AG09319 (cell line): ENCODE results near the gene DCTN4.

Experiments used
- DNase-seq: peaks from one replicate; pipeline ENCODE4 v3.0.0-alpha.2; 2010; ENCODE audit warnings: low read depth; ENCODE audit errors: extremely low read depth
- TF ChIP-seq, protein P1 (sequence below): IDR thresholded peaks from 2 replicates; pipeline ENCODE4 v1.5.1; 2011; ENCODE audit warnings: low read depth, mild to moderate bottlenecking, inconsistent platforms, low read length, moderate library complexity

DCTN4 gene

DNA sequence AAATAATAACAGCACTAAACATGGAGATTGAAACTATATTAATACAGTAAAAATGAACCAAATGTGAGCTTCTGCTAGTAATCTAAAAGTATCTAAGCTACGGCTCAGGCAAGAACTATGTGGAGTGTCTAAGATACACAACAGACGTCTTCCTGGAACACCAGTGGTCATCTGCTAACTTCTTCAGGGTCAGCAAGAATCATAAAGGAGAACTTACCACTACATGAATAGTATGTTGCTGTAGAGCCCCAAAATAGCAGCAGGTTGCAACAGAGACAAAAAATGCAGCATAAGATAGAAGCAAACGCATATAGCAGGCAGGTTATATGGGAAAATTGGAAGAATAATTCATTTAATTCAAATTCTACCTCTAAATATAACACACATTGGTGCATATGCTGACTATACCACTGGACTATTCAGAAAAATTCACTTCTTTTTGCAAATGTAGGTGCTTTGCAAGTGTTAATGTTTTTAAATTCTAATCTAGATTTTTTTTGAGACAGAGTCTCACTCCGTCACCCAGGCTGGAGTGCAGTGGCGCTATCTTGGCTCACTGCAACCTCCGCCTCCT lies 27.1 kb downstream of the DCTN4 start:
- TF ChIP-seq, protein P1, sequence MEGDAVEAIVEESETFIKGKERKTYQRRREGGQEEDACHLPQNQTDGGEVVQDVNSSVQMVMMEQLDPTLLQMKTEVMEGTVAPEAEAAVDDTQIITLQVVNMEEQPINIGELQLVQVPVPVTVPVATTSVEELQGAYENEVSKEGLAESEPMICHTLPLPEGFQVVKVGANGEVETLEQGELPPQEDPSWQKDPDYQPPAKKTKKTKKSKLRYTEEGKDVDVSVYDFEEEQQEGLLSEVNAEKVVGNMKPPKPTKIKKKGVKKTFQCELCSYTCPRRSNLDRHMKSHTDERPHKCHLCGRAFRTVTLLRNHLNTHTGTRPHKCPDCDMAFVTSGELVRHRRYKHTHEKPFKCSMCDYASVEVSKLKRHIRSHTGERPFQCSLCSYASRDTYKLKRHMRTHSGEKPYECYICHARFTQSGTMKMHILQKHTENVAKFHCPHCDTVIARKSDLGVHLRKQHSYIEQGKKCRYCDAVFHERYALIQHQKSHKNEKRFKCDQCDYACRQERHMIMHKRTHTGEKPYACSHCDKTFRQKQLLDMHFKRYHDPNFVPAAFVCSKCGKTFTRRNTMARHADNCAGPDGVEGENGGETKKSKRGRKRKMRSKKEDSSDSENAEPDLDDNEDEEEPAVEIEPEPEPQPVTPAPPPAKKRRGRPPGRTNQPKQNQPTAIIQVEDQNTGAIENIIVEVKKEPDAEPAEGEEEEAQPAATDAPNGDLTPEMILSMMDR, result no peak
- DNase-seq, result no peak

DNA sequence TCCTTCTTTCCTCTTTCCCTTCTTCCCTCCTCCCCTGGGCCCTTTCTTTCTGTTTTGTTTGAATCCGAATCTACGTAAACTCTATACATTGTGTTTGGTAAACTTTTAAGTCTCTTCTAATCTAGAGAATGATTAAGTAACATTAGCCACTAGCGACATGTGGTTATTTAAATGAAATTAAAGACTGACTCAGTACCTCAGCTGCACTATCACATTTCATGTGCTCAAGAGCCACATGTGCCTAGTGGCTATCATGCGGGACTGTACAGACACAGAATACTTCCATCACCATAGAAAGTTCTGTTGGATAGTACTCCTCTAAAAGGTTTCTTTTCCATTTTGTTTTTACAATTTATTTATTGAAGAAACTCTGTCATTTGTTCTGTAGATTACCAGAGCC lies 29.0 kb downstream of the DCTN4 start:
- TF ChIP-seq, protein P1, result no peak
- no peak for DNase-seq

DNA sequence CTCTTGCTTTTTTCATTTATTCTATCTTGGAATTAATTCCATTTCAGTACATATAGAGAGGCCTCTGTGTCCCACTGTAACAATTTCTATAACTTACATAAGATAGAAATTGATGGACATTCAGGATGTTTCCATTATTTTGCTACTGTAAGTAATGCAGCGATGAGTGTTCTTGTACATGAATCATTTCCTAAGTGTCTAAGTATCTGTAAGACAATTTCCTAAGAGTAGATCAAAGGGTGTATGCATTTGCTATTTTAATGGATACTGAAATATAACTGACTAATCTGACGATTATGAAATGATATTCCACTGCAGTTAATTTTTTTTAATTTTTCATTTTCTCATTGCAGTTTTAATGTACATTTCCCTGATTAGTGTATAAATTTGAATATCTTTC lies 35.0 kb downstream of the DCTN4 start:
- TF ChIP-seq, protein P1, result no peak
- no peak for DNase-seq

DNA sequence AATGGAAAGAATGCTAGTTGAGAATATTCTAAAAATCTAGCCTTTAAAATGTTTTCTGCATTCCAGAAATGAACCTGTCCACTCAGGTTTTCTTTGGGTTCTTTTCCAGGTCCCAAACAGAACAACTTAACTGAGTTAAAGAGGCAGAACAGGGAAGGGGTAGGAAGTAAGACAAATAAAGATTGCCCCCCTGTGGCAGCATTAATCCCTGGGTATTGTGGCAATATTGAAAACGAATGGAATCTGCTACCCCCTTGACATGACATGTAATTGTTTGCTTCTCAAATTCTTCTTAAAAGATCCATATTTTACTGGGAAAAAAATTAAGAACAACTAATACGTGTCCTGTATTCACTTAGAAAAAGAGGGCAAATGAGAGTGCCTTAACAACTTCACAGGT lies 48.7 kb downstream of the DCTN4 start:
- TF ChIP-seq, protein P1, result peak; percentile 27
- DNase-seq, result no peak

DNA sequence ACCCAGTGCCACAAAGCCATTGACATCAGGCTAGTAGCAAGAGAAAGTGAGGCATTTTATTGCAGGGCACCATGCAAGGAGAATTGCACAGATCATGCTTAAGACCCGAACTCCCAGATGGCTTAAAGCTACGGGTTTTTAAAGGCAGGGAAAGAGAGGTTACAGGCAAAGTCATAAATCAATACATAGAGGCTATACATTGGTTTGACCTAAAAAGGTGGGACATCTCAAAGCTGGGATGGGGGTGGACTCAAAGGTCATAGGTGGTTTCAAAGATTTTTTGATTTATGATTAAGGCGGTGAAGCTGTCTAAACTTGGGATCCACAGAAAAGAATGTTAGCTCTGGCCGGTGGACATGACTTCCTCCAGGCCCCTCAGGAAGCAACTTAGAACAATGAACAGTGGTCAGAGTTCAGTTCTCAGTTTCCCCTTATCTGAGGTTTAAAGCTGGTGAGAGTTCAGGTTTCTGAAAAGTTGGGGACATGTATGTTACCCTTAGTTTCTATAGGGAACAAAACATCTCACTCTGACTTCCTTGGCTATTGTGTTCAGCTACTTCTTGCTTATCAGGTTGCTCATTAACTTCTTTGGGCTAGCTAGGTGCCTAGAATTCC lies 51.9 kb downstream of the DCTN4 start:
- DNase-seq, result no peak
- TF ChIP-seq, protein P1, result no peak

DNA sequence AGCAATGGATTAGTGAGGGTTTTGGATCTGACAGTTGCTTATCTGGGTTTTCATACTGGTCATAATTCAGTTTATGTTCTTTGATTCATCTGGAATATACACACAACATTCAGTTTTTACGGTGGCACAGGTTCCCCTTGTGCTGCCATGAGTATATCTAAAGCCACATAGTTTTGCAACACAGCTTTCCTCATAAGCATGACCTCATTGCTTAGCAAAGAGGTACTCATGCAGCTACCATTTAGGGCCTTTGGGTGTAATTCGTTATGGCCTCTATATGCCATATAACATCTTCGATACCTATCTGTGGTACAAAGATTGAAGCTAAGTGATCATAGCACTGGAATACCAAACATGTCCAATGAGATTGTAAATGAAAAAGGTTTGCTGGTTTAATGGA lies 55.1 kb downstream of the DCTN4 start:
- TF ChIP-seq, protein P1, result no peak

DNA sequence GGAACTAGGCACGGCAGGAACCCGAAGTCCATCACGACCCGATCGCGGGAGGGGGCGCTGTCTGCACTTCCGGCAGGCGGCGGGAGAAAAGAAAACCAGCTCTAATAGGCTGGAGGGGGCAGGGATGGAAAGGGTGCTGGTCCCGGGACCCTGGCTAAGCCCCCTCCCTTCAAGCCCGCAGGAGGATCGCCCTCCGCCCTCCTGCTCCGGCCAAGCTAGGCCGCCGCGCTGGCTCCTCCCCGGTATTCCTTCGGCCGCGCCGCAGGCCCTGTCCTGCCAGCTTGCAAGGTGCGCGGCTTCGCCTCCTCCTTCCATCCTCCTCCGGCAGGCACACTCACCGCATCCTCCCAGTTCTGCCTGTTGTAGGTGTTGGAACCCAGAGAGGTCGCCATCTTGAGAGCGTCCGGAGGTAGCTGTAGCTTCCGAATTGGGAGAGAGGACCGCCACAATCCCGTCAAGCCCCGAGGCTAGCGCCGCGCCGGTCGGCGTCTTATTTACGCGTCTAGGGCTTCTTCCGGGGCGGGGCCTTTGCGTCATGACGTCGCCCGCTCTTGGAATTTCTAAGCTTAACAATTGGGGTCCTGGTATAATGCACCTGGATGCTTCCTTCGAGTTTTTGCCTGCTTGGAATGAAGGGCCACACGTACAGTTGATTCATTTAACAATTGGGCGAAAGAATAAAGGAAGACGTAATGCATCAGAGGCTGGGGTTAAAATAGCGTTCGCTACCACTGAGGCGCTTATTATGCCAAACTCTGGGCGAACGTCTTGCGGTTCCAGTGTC lies 58.0 kb downstream of the DCTN4 start, which contains the start of gene RBM22:
RBM22 (minus strand) TSS at position 469 of the 784 bp plus-strand sequence; CDS start at position 392, 77 bp downstream.
- TF ChIP-seq, protein P1, result peak; percentile 69
- peak; percentile 59 for DNase-seq

More for the DNA sequence above, 55.1 kb downstream of the DCTN4 start:
- DNase-seq, result no peak
